Retinal pigment epithelial cell (primary cell): ENCODE results near the gene SH3RF3.

ENCODE experiments used
- DNase-seq: peaks from one replicate; pipeline ENCODE4 v3.0.0-alpha.2; 2010; ENCODE audit warnings: low read depth
- H3K4me3 ChIP-seq: 2 replicates; pipeline ENCODE4 v1.5.1; 2011; ENCODE audit warnings: mild to moderate bottlenecking, low read length, control low read depth, moderate library complexity
- CTCF ChIP-seq: conservative IDR thresholded peaks from 2 replicates; pipeline ENCODE4 v1.5.1; 2011; ENCODE audit warnings: low read depth, low read length, control low read depth, inconsistent platforms

Gene SH3RF3

GRCh38 chr2:109452318-109453305, 323.6 kb downstream of the SH3RF3 start:
- no peak overlapping the region for H3K4me3 ChIP-seq
- TF ChIP-seq CTCF: no peak
- no peak for DNase-seq

- H3K4me3 ChIP-seq: no peak overlapping the region
- no peak for TF ChIP-seq CTCF
- DNase-seq: no peak
Measured at GRCh38 chr2:109453371-109453995, 324.5 kb downstream of the SH3RF3 start.

GRCh38 chr2:109454304-109454703, 325.3 kb downstream of the SH3RF3 start:
- no peak for TF ChIP-seq CTCF
- no peak for DNase-seq
- H3K4me3 ChIP-seq: no peak overlapping the region

GRCh38 chr2:109454765-109455394, 325.9 kb downstream of the SH3RF3 start:
- no peak for DNase-seq
- no peak for TF ChIP-seq CTCF

GRCh38 chr2:109455731-109456691, 327.0 kb downstream of the SH3RF3 start:
- no peak overlapping the region for H3K4me3 ChIP-seq
- no peak for DNase-seq
- no peak for TF ChIP-seq CTCF

More at GRCh38 chr2:109454765-109455394, 325.9 kb downstream of the SH3RF3 start:
- H3K4me3 ChIP-seq: no peak overlapping the region

GRCh38 chr2:109456776-109457175, 327.8 kb downstream of the SH3RF3 start:
- H3K4me3 ChIP-seq: no peak overlapping the region
- DNase-seq: no peak
- TF ChIP-seq CTCF: no peak
